C4-2B (cell line): ENCODE data around the gene KCNC4.

Experiments used
- H3K27ac ChIP-seq: fragments of 450-650 bp; 2 replicates; pipeline ENCODE4 v1.5.1; 2017
- ZFX ChIP-seq: fragments of 450-650 bp; IDR thresholded peaks from 2 replicates; pipeline ENCODE4 v1.6.1; 2017
- TF ChIP-seq, protein P1 (sequence below): fragments of 450-650 bp; conservative IDR thresholded peaks from 2 replicates; pipeline ENCODE4 v1.5.1; 2017; ENCODE audit warnings: mild to moderate bottlenecking

KCNC4 gene

DNA sequence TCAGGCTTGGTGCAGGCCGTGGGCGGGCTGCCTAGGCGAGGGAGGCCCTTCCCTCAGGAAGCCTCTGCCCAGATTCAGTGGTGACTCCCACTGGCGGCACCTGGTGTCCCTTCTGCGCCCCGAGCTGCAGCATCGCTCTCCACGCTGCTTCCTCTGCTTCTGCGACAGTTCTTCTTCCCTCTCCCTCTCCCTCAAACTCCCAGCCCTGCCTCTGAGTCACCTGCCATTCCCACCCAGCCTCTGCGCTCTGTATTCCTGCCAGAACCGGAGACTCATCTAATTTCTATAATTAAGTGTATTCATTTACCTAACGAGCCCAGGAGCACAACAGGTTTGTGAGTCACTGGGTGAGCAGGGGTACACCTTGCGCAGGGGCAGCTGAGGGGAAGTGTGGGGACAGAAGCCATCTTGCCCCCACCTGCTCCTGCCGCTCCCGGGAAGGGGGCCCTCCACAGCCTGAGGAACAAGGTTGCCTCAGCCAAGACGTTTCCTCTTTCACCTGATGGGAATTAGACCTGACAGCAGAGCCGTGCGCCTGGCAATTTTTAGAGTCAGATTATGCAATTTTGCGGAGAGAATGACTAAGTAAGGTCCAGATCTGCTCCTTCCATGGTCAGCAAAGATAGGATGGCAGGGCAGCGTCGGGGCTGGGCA is 19.4 kb downstream of the KCNC4 start:
- TF ChIP-seq, protein P1, sequence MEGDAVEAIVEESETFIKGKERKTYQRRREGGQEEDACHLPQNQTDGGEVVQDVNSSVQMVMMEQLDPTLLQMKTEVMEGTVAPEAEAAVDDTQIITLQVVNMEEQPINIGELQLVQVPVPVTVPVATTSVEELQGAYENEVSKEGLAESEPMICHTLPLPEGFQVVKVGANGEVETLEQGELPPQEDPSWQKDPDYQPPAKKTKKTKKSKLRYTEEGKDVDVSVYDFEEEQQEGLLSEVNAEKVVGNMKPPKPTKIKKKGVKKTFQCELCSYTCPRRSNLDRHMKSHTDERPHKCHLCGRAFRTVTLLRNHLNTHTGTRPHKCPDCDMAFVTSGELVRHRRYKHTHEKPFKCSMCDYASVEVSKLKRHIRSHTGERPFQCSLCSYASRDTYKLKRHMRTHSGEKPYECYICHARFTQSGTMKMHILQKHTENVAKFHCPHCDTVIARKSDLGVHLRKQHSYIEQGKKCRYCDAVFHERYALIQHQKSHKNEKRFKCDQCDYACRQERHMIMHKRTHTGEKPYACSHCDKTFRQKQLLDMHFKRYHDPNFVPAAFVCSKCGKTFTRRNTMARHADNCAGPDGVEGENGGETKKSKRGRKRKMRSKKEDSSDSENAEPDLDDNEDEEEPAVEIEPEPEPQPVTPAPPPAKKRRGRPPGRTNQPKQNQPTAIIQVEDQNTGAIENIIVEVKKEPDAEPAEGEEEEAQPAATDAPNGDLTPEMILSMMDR, result no peak
- TF ChIP-seq ZFX, result no peak
- H3K27ac ChIP-seq, result no peak overlapping the region

DNA sequence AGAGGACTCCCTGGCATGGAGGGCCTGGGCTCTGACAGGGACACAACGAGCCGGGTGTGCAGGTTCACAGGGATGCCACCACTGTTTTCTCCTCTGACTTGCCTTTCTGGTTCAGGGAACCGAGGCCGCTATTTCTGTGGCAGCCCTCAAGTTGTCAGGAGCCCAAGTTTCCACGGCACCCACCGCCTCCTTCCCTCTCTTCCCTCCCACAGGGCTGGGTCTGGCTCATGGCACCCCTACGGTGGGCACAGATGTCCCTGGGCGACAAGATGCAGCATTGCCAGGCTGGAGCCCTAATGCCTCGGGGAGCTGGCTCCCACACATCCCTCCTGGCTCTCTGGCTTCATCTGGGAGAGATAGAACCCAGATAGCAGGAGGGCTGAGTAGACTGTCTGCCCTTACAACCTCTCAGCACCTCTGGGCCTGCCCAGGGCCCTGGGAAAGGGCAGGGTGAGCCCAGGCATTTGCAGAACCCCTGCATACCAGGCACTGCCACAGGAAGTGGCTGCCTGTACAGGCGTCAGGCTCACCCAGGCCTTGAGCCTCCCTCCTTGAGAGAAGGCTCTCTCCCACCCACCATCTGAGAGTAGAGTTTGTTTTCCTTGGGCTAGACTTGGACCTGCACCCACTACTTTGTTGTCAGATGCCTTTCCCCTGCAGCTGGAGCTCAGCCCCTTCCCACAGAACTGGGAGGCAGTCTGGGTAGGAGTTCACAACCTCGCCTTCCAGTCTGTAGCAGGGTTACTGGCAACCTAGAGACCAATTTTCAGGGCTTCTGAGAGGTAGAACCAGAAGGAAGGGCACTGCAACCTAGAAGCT is 20.5 kb downstream of the KCNC4 start:
- TF ChIP-seq, protein P1, result no peak
- TF ChIP-seq ZFX, result no peak
- H3K27ac ChIP-seq, result no peak overlapping the region

DNA sequence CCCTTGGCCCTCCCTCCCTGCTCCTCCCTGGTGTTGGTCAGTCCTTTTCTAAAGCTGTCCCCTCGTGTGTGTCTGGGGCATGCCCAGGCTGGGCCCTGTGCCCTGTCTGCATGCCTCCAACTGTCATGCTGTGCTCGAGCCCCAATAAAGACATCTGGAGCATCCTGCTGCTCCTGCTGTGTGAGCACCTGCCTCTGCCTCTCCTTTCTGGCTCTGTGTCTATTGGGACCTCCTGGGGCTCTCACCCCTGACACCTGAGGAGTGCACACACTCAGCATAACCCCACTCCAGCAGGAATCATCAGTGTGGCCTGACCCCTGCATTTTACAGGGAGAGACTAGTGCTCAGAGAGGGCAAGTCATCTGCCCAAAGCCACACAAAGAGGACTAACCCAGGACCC is 23.7 kb downstream of the KCNC4 start:
- TF ChIP-seq, protein P1, result no peak
- TF ChIP-seq ZFX, result no peak
- H3K27ac ChIP-seq, result peak overlapping the region; percentile 95

DNA sequence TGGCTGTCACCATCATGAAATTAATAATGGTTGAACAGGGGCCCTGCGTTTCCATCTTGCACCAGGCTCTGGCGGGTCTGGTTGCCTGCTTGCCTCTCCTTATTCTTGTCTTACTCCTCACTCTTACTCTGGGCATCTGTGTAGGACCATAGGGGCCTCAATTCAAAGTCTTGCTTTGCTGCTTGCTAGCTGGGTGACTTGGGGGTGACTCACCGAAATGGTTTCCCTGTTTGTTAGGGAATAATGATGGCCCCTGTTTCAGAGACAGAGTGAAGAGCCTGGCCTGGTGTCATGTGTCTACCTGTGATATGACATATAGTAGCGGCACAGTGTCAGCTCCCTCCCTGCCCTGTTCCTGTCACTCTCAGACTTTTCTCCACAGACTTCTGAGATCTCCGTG is 24.6 kb downstream of the KCNC4 start:
- no peak for TF ChIP-seq ZFX
- H3K27ac ChIP-seq, result peak overlapping the region; percentile 95

DNA sequence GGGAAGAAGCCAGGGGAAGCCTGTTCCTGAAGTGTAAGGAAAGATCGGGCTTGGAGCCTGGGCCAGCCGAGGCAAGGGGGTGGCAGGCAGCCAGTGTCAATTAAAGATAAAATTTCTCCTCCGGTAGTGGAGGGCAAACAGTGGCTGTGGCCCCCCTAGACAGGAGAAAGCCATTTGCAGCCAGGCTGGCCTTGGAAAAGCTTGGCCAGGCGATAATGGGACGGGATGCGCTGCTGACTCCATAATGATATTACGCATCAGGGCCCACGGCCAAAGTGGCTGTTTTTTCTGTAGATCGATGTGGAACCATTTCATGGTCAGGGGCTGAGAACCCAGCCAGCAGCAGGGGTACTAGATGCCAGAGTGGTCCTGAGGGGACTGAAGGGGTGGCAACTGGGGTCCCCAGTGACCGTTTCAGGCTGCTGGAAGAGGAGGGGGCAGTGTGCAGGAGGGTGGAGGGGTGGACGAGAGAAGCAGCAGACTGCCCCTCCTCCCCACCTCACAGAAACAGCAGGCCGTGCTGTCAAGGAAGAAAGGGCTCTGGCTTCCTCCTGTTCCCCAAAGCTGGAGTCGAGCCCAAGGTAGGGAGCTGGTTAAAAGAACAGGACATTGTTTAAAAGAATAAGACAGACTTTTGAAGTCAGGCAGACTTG is 25.2 kb downstream of the KCNC4 start:
- TF ChIP-seq, protein P1, result no peak
- no peak for TF ChIP-seq ZFX
- peak overlapping the region; percentile 95 for H3K27ac ChIP-seq

DNA sequence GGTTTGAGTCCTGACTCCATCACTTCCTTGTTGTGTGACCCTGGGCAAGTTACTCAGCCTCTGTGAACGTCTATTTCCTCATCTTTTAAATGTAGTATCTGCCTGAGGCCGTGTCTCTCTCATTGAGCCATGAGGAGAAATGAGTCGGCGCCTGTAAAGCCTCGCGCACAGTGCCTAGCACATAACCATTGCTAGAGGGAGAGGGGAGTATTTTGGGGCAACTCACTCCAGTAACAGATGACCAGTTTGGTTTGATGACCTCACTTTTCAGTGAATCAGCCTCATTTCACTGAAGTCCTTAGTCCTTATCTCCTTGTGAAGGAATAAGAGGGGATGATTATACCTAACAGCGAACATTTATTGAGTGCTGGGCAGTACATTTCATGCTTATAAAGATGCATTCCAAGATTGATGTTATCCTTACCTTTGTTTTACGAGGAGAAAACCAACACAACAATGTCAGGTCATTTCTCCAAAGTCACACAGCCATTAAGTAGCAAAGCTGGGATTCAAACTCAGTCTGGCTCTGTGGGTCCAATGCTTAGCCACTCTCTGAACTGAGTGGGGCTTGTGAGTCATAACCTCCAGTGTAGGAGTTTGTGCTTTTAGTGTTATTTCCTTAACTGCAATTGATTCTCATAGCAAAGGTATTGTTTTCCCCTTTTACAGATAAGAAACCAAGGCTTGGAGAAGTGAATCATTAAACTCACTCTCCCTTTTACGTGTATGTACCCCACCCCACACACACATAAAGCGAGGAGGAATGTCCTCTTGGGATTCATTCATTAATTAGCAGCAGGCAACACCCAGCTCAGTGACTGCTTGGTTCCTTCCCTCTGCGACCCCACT is 25.9 kb downstream of the KCNC4 start:
- no peak for TF ChIP-seq ZFX
- TF ChIP-seq, protein P1, result no peak

DNA sequence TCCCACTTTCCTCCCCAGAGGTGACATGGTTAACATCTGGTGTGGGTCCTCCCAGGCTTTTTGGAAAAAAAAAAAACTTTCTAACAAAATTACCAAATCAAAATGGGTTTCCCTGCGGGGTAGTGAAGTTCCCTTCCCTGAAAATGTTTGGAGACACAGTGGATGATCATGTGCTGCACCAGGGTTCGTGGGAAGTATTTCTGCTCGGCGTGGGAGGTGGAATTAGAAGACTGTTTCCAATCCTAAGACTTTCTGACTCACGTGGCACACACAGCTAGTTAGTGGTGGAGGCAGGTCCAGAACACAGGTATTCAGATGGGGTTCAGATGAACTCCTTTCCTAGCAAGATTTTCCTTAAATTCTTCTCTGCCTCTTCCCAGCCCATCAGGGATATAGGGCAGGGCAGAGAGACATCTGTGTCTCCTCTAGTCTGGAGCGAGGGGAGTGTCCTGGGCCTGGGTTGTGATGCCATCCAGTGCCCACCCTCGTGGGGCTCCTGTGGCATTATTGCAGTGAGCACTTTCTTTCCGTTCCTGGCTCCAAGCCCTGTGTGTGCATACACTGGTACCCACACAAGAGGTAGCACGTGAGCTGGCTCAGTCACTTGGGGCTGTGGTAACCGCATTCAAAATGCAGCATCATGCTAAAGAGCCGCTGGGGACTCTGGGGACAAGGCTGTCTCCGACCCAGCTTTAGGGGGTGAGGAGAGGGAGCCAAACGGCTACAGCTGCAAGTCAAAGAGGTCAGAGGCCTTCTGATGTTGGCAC is 27.5 kb downstream of the KCNC4 start:
- no peak for TF ChIP-seq ZFX
- TF ChIP-seq, protein P1, result no peak
- H3K27ac ChIP-seq, result peak overlapping the region; percentile 95

More for the DNA sequence above, 25.9 kb downstream of the KCNC4 start:
- peak overlapping the region; percentile 95 for H3K27ac ChIP-seq
